PC-3 (cell line): Measurements from ENCODE around the gene MAS1.

ENCODE experiments used
- EZH2 ChIP-seq: fragments of 300-600 bp; sonication (generic); IDR thresholded peaks from one replicate; pipeline ENCODE4 v1.6.1; 2017; ENCODE audit warnings: antibody characterized with exemption, mild to moderate bottlenecking, low read length; ENCODE audit not compliant: unreplicated experiment
- EZH2phosphoT487 ChIP-seq: fragments of 300-600 bp; sonication (generic); IDR thresholded peaks from 2 replicates; pipeline ENCODE4 v1.6.1; 2018; ENCODE audit warnings: mild to moderate bottlenecking, antibody characterized with exemption, low read length, borderline replicate concordance
- TF ChIP-seq, protein P1 (sequence below): fragments of 300-600 bp; sonication (generic); conservative IDR thresholded peaks from 2 replicates; pipeline ENCODE4 v1.5.1; 2017; ENCODE audit warnings: antibody characterized with exemption, low read depth, mild to moderate bottlenecking, low read length

DNA sequence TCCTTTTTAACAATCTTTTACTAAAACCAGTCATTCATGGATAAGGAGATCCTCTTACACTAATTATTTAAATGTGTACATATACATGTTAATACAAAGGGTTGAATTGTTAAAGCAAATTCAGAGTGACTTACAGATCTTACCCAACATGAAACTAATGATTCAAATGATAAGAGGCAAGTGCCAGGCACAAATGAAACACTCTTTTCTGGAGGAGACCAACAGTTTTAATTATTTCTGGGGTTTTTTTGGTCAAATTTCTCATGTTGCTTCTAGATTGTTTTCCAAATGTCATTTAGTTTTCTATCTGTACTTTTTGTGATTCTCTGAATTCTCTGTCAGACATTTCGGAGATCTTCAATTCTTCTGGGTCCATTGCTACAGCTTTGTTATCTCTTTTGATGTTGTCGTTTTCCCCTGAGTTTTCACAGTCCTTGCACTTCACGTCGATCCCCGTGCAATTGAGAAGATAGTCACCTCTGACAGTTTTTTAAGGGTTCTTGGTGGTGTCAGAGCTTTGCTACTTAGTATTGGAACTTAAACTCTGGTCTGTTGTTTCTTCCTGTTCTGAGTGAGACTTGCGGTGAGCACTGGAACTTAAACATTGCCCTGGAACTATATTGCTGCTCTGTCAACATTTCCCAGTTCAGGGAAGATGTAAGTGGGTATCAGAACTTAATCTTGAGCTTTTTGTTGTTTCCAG, 23.2 kb downstream of the MAS1 start:
- TF ChIP-seq, protein P1, sequence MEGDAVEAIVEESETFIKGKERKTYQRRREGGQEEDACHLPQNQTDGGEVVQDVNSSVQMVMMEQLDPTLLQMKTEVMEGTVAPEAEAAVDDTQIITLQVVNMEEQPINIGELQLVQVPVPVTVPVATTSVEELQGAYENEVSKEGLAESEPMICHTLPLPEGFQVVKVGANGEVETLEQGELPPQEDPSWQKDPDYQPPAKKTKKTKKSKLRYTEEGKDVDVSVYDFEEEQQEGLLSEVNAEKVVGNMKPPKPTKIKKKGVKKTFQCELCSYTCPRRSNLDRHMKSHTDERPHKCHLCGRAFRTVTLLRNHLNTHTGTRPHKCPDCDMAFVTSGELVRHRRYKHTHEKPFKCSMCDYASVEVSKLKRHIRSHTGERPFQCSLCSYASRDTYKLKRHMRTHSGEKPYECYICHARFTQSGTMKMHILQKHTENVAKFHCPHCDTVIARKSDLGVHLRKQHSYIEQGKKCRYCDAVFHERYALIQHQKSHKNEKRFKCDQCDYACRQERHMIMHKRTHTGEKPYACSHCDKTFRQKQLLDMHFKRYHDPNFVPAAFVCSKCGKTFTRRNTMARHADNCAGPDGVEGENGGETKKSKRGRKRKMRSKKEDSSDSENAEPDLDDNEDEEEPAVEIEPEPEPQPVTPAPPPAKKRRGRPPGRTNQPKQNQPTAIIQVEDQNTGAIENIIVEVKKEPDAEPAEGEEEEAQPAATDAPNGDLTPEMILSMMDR, result no peak
- TF ChIP-seq EZH2 (no peak), EZH2phosphoT487 (no peak)
